Stimulated activated CD8-positive, alpha-beta memory T cell treated with anti-CD3 and anti-CD28 coated beads, Interleukin-15, amount 100 ng/mL, for 4 hours (primary cell): ENCODE data around the gene MCFD2.
"Not testable (repeated sequence)": the region's sequence is repeated elsewhere in the genome, so short reads cannot be mapped to it uniquely, and the experiment has no call there.

Experiments used
- DNase-seq, 2 donors: peaks; one replicate each; pipeline ENCODE4 v3.0.0-alpha.2; 2020; ENCODE audit warnings: low read depth in 2 of 2

The MCFD2 gene

DNA sequence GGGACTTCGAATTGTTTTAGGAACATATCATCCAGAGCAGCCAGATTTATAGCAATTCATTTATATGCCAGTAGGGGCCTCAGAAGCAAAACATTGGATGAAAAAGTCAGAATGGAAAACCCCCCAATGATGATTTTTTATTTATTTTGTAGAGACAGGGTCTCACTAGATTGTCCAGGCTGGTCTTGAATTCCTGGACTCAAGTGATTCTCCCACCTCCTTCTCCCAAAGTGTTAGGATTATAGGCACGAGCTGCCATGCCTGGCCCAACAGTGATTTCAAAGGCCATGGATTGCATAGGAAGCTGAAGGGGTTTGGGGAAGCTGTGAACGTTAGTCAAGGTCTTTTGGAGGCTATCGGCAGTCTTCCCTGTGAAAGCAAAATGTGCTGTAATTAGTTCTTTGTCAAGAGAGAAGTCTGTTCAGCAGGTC is 21.9 kb upstream of the MCFD2 start:
- DNase-seq, result no peak

GRCh38 chr2:46936566-46936965 is 21.0 kb upstream of the MCFD2 start:
- DNase-seq, result no peak

DNA sequence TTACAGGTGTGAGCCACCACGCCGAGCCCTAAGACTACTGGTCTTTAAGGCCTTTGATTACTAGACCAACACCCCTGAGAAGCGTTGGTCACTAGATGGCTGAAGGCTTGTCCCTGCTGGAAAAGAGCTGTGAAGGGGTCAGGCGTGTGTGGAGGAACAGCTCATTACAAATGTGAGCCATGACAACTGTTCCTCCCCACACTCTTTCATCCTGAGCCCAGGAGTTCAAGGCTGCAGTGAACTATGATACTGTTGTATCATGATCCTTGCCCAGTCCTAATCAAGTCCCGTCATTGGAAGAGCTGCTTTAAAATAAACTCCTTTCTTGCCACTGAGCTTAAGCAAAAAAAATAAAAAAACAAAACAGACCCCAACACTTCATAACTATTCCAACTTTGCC is 19.5 kb upstream of the MCFD2 start:
- DNase-seq, result no peak

DNA sequence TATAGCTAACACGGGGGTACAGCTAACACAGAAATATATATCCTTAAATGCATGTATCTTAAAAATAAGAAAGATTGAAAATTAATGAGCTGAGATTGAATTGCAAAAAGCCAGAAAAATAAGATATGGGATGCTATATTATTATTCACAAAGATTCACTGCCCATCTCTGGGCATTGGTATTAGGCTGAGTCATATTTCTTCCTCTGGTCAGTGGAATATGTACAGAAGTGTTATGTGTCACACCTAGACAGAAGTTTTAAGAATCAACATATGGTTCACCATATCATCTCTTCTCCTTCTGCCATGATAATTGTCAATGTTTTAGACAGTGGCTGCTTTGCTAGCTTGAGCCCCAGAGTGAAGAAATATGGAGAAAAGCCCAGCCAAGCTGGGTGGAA is 14.0 kb upstream of the MCFD2 start:
- DNase-seq, result no peak

DNA sequence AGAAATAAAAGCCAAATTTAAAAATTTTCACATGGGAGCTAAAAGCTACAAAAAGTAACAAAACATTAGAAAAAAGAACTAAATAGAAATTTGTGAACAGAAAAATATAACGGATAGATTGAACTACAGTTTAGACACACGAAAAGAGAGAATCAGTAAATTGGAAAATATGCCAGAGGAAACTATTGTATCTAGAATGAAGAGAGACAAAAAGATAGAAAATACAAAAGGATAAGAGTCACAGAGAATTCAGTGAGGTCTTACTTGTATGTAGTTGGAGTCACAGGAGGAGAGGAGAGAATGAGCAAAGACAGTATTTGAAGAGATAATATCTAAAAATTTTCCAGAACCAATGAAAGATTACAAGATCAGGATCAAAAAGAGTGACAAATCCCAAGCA is 11.3 kb upstream of the MCFD2 start:
- no peak for DNase-seq

- no peak for DNase-seq
Measured at GRCh38 chr2:46925474-46926351, 10.1 kb upstream of the MCFD2 start.

GRCh38 chr2:46924608-46925007 is 9.0 kb upstream of the MCFD2 start:
- DNase-seq, result no peak

DNA sequence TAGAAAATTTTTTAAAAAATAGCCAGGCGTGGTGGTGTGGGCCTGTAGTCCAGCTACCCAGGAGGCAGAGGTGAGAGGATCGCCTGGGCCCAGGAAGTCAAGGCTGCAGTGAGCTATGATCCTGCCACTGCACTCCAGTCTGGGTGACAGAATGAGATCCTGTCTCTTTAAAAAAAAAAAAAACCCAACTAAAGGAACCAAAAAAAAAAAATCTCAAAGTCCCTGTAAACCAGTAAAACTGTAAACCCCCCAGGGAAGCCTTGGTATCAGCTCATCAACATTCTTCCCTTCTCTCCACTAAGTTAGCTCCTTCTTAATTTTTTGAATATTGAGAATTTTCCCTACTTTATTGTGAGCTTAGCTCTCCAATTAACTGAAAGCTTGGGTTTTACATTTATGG is 8.4 kb upstream of the MCFD2 start:
- no peak for DNase-seq

DNA sequence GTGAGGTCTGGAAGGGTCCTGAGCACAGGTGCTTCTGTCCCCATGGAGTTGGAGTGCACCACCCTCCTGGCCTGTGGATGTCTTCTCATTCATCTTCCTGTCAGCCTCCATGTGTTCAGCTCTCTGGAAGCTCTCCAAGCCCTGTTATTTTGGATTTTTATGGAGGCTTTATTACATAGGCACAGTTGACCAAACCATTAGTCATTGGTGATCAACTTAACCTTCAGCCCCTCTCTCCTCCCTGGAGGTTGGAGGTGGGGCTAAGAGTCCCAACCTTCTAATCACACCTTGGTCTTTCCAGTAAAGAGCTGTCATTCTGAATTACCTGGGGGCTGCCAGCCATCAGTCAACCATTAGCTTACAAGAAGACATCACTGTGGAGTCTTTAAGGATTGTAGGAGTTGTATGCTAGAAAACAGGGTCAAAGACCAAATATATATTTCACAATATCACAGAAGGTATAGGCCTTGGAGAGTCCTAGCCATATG is 7.5 kb upstream of the MCFD2 start:
- DNase-seq, result no peak

DNA sequence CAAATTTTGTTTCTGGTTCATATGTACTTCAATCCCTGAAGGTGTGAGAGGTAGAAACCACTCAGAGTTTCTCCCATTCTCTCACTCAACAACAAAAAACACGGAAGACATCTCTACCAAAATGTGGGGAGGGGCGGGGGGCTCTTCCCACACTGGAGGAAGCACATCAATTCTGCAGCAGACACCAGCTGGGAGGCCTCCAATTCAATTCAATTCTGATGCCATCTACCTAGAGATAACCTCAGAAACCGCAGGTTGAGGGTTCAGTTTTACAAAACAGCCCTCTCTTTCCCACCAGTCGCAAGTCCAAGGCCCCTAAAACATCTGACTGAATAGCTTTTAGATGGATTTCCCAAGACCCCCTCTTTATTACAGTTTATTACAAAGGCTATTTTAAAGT is 7.0 kb upstream of the MCFD2 start:
- no peak for DNase-seq

DNA sequence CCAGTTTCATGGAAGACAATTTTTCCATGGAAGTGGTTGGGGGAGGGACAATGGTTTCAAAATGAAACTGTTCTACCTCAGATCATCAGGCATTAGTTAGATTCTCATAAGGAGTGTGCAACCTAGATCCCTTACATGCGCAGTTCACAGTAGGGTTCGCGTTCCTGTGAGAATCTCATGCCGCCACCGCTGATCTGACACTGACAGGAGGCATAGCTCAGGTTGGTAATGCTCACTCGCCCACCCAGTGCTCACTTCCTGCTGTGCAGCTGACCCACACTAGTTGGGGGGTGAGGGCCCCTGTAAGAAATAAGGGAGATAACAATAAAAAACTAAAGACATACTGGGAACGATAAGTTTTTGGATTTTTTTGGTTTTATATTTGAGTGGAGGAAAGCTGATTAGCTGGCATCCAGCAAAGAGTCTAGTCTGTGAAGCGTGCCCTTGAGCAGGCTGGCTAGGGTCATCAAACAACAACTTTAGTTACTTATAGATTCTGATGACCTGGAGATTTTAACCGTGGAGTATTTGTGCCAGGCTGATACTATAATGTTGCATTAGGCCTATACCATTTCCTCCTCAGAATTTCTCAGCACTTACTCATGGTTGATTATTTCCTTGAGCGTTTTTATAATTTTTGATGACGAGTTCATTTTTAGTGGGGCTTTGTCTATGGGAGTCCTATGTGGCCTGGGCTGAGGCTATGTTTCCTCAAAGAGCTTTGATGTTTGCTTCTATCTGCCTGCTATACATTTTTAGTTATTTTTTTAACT is 6.3 kb upstream of the MCFD2 start:
- DNase-seq, result no peak

DNA sequence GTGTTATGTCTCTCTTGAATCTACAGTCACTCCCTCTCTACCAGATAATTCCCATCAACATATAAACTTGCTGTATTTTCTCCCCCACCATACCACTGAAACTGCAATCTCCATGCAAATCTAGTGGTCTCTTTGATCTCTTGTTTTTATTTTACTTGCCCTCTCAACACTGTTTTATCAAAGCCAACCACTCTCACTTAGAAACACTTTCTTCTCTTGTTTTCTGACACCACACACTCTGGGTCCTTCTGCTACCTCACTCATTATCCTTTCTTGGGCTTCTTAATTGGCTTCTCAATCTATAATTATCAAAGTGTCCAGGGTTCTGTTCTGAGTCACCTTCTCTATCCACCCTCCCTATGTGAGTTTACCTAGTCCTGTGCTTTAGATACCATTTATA is 2.0 kb upstream of the MCFD2 start:
- no peak for DNase-seq

DNA sequence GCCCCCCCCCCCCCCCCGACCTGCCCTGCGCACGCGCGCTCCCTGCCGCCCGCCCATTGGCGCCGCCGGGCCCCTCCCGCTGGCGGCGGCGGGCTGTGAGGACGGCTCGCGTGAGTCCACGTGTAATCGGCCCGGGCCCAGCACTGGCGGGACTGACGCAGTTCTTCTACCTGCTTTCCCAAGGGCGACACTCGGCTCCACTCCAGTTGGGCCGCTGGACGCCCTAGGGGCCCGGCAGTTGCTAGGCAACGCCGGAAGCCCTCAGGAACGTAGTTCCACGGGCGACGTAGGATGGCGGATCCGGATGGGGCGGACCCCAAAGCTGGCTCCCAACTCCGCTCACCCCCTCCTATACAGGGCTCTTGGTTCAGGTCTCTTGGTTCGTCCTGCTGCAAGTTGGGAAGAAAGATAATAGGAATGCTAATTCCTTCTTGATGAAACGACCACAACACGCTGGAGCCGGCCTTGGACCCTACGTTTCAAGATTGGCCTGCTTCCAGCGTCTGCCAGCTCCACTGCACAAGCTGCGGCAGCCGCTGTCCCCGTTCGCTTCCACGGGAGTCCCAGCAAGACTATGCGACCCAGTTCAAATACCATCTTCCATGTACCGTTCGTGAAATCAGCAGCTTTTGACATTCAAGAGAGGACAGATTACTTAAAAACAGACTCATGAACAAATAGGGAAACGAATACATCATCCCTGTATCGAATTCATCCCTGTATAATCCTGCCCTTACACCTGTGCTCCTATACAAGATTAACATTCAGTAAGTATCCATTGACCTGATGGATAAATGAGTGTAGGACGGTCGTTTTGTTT is 415 bp upstream of the MCFD2 start:
- DNase-seq, result peak; percentile 63

- no peak for DNase-seq
Measured at GRCh38 chr2:46914578-46915230, 902 bp downstream of the MCFD2 start.

DNA sequence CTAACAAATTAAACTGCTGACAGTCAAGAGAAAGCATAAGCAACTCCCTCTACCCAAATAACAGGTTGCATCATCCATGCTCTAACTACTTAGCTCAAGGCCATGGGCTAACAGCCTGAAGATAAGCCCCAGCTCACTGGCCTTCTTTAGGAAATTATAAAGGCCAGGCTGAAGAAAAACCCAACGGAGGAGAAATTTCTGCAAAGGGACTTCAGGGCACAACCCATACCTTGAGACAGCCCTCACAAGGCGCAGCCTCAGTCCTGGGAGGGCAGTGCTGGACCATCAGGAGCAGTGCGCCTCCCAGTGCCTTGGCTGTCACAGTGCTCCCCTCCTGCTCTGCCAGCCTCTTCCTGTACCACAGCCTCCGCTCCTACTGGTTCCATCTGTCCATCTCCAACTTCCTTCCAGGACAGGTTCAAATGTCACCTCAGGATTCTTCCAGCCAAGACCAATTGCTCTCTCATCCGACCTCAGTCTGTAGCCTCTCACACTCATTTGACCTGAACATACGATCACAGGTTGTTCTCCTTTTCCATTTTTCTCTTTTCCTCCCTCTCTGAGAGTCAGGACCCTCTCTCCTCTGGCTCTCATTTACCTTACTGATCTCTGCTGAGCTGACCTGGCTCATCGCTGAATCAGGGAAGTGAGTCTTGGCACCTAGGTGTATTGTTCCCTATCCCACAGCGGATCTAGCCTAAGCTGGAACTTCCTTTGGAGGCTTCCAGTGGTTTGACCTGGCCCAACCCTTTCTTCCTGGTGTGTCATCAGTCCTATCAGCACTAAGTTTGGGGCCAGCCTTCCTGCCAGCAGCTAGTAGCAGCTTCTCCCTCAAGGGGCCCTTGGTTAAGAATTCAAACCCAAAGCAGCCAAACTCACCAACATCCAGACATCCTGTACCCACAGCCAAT is 1.9 kb downstream of the MCFD2 start:
- DNase-seq, result no peak

DNA sequence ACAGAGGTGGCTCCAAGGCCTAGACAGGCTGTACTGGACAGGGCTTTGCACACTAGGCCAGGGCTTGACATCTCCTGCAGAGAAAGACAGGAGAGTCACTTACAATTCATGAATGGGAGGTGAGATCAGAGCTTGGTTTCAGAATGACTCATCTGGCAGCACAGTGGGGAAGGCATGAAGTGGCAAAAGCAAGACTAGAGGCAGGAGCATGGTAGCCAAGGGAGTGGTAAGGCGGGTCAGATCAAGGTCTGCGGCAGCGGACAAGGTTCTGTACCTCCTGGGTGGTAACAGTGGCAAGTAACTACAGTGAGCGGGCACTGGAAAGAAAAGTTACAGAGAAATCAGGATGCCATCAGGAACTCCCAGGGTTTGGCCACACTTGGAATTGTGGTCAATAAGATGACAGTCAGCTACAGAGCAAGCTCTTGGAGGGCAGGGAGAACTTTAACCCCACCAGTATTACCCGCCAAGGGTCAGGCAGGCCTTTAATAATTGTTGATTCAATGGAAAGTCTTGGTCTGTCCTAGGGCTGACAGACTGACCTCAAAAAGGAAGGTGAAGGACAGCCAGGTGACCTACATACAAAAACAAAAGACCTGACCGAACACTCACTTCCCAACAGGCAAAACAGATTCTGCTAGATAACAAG is 5.7 kb downstream of the MCFD2 start:
- no peak for DNase-seq

- DNase-seq, result no peak
Measured at GRCh38 chr2:46909150-46909549, 6.5 kb downstream of the MCFD2 start.

GRCh38 chr2:46904908-46905678 is 10.5 kb downstream of the MCFD2 start:
- not testable (repeated sequence) for DNase-seq

DNA sequence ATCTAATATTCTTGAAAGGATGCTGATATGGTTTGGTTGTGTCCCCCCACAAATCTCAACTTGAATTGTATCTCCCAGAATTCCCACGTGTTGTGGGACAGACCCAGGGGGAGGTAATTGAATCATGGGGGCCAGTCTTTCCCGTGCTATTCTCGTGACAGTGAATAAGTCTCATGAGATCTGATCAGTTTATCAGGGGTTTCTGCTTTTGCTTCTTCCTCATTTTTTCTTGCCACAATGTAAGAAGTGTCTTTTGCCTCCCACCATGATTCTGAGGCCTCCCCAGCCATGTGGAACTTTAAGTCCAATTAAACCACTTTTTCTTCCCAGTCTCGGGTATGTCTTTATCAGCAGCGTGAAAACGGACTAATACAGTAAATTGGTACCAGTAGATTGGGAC is 12.6 kb downstream of the MCFD2 start:
- not testable (repeated sequence) for DNase-seq
